ENCODE results near the gene NPHP1. TPM values are rescaled to one million over a fixed set of nuclear protein-coding genes. Genes with fewer than 3 reads are reported as not detected.

The NPHP1 gene
- total and polyA plus RNA-seq, 2 donors (not counting 1 experiment from before 2014, with no cell fraction given): 2.4 TPM

- peaks cover 50% of the 10 kb centered on the region for H3K27me3 Mint-ChIP-seq
Measured at GRCh38 chr2:110115291-110116032, 89.4 kb downstream of the NPHP1 start, which contains the start of gene MALL. TSS of gene MALL (minus strand) at chr2:110115822. CDS start at chr2:110115792, 30 bp downstream.

More at GRCh38 chr2:110115291-110116032, 89.4 kb downstream of the NPHP1 start, which contains the start of gene MALL:
- H3K27me3 ChIP-seq (replicated peaks in 1 of 4; ENCODE audit: control extremely low read depth in 1 of 4, control insufficient read depth in 3 of 4, insufficient read depth in 4 of 4, low read length in 3 of 4): peaks cover 0 to 30% (median 6%) of the 10 kb centered on the region in 4 experiments
- CTCF ChIA-PET: no interaction called here
- POLR2A ChIA-PET: no interaction called here
- H3K27ac Mint-ChIP-seq: no peak within 1 kb of the TSS
- no peaks in the 10 kb centered on the region for H3K79me2 ChIP-seq (ENCODE audit: control insufficient read depth, insufficient read depth, low read length)
- H3K27ac ChIP-seq (ENCODE audit: low read length in 2 of 2): no peak within 1 kb of the TSS
- H3K36me3 ChIP-seq (replicated peaks in 1 of 2; ENCODE audit: control extremely low read depth in 1 of 2, control insufficient read depth in 1 of 2, extremely low read depth in 1 of 2, insufficient read depth in 2 of 2, low read length in 1 of 2): no peaks in the 10 kb centered on the region
- WGBS (ENCODE audit: insufficient coverage): 28% methylated on average over 56 of the region's 62 CpGs
- H3K4me1 Mint-ChIP-seq: no peaks in the 10 kb centered on the region
- intact Hi-C loops (cut with micrococcal nuclease): no loop called here
- H3K4me1 ChIP-seq (ENCODE audit: control insufficient read depth in 2 of 2, insufficient read depth in 2 of 2, low read length in 2 of 2): no peaks in the 10 kb centered on the region
- peaks cover 0 to 7% (median 0%) of the 10 kb centered on the region in 3 donors for H3K9me3 ChIP-seq (ENCODE audit: control extremely low read depth in 1 of 3, control insufficient read depth in 2 of 3, insufficient read depth in 1 of 3, low read length in 2 of 3)
- no peaks in the 10 kb centered on the region for H4K20me1 ChIP-seq (ENCODE audit: control insufficient read depth, insufficient read depth, low read length, poor library complexity, severe bottlenecking)
- H2AFZ ChIP-seq (ENCODE audit: insufficient read depth, low read depth, low read length, poor library complexity, severe bottlenecking): no peak within 1 kb of the TSS
- no peaks in the 10 kb centered on the region for H3K9me3 Mint-ChIP-seq (ENCODE audit: insufficient read depth)
- ATAC-seq (ENCODE audit: low read depth): no peak
- TF ChIP-seq CTCF (IDR thresholded peaks at IDR 0.05) (no peak), EZH2 (IDR thresholded peaks at IDR 0.05; ENCODE audit: borderline replicate concordance, insufficient read depth, low read depth, low read length, poor library complexity, severe bottlenecking) (no peak)
- H3K4me3 Mint-ChIP-seq: no peak within 1 kb of the TSS
- H3K4me3 ChIP-seq (ENCODE audit: control extremely low read depth in 1 of 5, extremely low read depth in 1 of 5, insufficient read depth in 1 of 5, low read depth in 2 of 5, low read length in 4 of 5): no peak within 1 kb of the TSS
- H3K9ac ChIP-seq (ENCODE audit: low read length): no peak within 1 kb of the TSS
- no peak for DNase-seq
- no peak within 1 kb of the TSS for H3K4me2 ChIP-seq (replicated peaks; ENCODE audit: low read depth, low read length, poor library complexity, severe bottlenecking)
